Neural progenitor cell (in vitro differentiated cells): Measurements from ENCODE around the gene NUBPL.

Experiments
- CTCF ChIP-seq: fragments of 200-600 bp; sonication (generic); IDR thresholded peaks from 2 replicates; pipeline ENCODE4 v1.5.1; 2017; ENCODE audit warnings: antibody characterized with exemption, mild to moderate bottlenecking
- EZH2 ChIP-seq: fragments of 200-600 bp; sonication (generic); IDR thresholded peaks from 2 replicates; pipeline ENCODE4 v1.6.1; 2017; ENCODE audit warnings: antibody characterized with exemption, mild to moderate bottlenecking, moderate library complexity
- EZH2phosphoT487 ChIP-seq: fragments of 200-600 bp; sonication (generic); IDR thresholded peaks from 2 replicates; pipeline ENCODE4 v1.6.1; 2017; ENCODE audit warnings: antibody characterized with exemption

GRCh38 chr14:31825459-31825858 lies 264.3 kb downstream of the NUBPL start:
- TF ChIP-seq EZH2phosphoT487 (no peak), CTCF (no peak), EZH2 (no peak)
